Brain microvascular endothelial cell (primary cell): Measurements from ENCODE around the gene EFNA4.

Experiments
- DNase-seq: peaks from one replicate; pipeline ENCODE4 v3.0.0-alpha.2; 2020
- H3K27ac ChIP-seq: fragments of 250-450 bp; sonication (Bioruptor Pico); 2 replicates; pipeline ENCODE4 v1.5.1; 2020; ENCODE audit warnings: mild to moderate bottlenecking, moderate library complexity
- H3K27me3 ChIP-seq: fragments of 250-450 bp; sonication (Bioruptor Pico); replicated peaks from 2 replicates; pipeline ENCODE4 v1.5.1; 2020; ENCODE audit warnings: mild to moderate bottlenecking
- H3K36me3 ChIP-seq: fragments of 250-450 bp; sonication (Bioruptor Pico); replicated peaks from 2 replicates; pipeline ENCODE4 v1.5.1; 2020; ENCODE audit warnings: mild to moderate bottlenecking
- H3K4me3 ChIP-seq: 2 replicates; pipeline ENCODE4 v1.5.1; 2011; ENCODE audit warnings: low read depth, mild to moderate bottlenecking, control low read depth, low read length, moderate library complexity
- in situ Hi-C: cut with HindIII; loops from 2 replicates; pipeline ENCODE4 v1.10.0; 2017; ENCODE audit warnings: low sequenced_read_pairs, low pct_ligation_motif_present
- TF ChIP-seq, protein P1 (sequence below): IDR thresholded peaks from 2 replicates; pipeline ENCODE4 v1.5.1; 2011; ENCODE audit warnings: low read depth, mild to moderate bottlenecking, moderate library complexity, low read length, control low read depth, inconsistent platforms; ENCODE audit errors: missing control alignments

The EFNA4 gene

DNA sequence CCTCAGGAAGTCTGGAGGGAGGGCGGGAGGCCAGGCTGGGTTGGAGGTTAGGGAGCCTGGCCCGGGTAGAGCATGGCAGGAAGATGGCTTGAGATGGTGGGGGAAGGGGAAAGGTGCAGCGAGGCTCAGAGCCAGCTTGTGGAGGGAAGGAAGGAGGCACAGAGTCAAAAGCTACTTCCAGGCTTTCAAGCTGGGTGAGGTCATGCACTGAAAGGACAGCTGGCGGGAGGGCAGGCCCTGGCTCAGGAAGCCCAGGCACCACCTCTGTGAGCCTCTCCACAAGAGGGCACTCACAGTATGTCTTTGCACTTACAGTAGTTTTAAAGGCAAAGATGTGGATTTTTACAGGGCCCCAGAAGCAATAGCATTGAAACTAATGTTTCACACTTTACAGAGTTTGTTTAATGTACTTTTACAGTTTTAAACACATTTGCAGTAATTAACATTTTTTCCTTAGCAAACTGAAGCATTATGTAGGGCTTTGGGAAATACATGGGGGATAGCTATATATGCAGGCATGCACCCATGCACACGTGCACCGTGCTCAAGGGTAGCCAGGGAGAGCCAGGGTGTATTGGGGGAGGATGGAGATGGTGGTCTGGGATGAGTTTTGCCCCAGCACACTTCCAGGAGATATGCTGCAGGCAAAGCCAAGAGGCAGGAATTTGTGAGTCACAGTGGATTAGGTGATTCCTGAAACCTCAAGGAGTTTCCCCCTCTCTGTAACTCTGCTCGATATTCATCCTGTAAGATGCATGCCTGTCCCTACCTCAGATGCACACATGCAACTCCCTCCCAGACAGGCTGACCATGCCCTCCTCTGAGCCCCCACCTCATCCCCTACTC, 18.5 kb upstream of the EFNA4 start:
- TF ChIP-seq, protein P1, sequence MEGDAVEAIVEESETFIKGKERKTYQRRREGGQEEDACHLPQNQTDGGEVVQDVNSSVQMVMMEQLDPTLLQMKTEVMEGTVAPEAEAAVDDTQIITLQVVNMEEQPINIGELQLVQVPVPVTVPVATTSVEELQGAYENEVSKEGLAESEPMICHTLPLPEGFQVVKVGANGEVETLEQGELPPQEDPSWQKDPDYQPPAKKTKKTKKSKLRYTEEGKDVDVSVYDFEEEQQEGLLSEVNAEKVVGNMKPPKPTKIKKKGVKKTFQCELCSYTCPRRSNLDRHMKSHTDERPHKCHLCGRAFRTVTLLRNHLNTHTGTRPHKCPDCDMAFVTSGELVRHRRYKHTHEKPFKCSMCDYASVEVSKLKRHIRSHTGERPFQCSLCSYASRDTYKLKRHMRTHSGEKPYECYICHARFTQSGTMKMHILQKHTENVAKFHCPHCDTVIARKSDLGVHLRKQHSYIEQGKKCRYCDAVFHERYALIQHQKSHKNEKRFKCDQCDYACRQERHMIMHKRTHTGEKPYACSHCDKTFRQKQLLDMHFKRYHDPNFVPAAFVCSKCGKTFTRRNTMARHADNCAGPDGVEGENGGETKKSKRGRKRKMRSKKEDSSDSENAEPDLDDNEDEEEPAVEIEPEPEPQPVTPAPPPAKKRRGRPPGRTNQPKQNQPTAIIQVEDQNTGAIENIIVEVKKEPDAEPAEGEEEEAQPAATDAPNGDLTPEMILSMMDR = peak; percentile 83
- no peaks in the 10 kb centered on the region for H3K36me3 ChIP-seq
- no peaks in the 10 kb centered on the region for H3K27me3 ChIP-seq
- DNase-seq = peak; percentile 72
- in situ Hi-C loops = no loop called here
- no peak overlapping the region for H3K4me3 ChIP-seq
- H3K27ac ChIP-seq = no peak overlapping the region

DNA sequence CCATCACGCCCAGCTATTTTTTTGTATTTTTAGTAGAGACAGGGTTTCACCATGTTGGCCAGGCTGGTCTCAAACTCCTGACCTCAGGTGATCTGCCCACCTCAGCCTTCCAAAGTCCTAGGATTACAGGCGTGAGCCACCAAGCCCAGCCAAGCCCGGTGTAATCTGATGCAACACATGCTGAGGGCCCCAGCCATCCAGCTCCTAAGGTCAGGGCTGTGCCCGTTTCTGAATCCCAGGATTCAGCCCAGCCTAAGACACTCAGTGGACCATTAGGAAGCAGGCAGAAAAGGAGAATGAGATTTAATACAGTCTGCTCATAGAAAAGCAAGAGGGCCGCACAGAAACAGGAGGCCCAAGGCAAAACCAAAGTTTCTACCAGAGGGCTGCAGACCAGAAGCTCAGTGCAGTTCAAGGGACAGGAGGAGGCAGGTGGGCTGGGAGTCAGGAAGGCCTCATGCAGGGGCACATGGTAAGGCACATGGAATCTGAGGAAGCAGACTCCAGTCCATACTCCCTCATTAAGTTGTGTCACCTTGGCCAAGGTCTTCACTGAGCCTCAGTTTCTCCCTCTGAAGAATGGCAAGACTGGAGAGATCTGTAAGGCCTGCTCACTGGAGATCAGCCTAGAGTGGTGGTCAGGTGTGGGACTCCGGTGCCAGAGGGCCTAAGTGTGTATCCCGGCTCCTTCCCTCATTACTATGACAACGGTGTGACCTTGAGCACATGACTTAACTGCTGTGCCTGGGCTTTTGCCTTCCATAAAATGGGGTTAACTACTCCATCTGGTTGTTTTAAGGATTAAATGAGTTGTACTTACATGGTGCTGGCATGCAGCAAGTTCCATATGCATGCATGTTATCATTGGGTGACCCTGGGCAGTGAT, 14.8 kb upstream of the EFNA4 start:
- TF ChIP-seq, protein P1 = no peak
- H3K4me3 ChIP-seq = no peak overlapping the region
- DNase-seq = no peak
- H3K27ac ChIP-seq = no peak overlapping the region
- no peaks in the 10 kb centered on the region for H3K27me3 ChIP-seq
- no peaks in the 10 kb centered on the region for H3K36me3 ChIP-seq
- in situ Hi-C loops = no loop called here

DNA sequence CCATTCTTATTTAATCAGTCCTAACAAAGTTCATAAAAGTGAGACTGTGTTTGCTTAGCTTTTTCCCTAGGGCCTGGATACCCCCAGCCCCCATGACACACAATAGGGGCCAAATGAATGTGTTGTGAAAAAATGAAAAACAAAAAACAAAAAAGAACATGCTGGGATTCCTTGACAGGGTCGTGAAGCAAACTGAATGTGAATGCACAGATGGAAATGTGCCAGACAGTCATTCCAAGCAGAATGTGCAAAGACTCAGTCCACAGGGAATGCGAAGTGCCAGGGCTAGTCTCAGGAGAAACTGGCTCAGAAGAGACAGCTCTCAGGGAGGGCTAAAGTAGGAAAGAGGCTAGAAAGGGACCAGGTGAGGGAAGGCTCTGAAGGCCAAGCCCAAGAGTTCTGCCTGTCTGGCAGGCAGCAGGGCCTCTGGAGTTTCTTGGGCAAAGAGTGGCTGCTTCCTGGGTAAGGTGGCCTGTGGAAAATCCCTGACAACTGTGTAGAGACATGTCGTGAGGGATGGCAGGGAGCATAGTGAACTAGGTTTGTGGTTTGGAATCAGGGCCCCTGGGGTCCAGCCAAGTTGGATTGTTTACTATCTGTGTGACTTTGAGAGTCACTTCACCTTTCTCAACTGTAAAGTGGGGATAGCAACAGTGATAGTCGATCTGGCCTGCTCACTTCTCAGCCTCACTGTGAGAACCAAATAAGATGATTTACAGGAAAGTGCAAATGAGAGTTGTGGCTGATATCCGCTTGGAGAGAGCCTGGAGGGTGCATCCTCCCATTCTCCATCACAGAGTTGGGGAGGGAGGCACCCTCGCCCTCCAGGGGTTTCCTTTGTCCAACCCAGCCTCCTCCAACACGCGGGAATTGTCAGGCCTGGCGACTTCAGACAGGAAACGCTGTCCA, 13.6 kb upstream of the EFNA4 start:
- DNase-seq = no peak
- no peaks in the 10 kb centered on the region for H3K36me3 ChIP-seq
- in situ Hi-C loops = no loop called here
- TF ChIP-seq, protein P1 = no peak
- H3K4me3 ChIP-seq = peak overlapping the region; percentile 67
- no peak overlapping the region for H3K27ac ChIP-seq
- no peaks in the 10 kb centered on the region for H3K27me3 ChIP-seq

DNA sequence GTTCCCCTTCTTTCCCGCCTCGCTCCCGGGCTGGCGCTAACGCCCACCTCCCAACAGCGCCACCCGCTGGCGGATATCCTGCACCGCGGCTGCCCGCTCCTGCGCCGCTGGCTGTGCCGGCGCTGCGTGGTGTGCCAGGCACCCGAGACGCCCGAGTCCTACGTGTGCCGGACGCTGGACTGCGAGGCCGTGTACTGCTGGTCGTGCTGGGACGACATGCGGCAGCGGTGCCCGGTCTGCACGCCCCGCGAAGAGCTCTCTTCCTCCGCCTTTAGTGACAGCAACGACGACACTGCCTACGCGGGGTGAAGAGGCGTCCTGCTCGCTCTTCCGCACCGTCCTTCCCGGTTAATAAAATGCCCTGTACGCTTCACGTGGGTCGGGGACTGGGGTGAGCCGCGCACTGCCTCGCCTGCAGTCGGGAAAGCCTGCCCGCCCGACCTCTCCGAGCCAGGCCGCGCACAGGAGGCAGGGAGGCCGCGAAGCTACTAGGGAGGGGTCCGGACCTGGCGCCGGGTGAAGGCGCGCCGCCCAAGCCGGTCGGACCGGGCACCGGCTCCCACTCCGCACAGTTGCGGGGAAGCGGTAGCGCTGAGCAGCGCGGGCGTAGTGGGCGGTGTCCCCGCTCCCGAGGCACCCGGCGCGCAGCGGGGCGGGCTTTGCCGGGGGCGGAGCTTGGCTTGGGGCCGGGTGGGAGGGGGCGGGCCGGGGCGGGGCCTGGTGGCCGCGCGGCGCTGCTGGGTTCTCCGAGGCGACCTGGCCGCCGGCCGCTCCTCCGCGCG, 12.8 kb upstream of the EFNA4 start, which contains the start of gene ADAM15:
Gene ADAM15 (plus strand): TSS at position 757 of the 782 bp plus-strand sequence. CDS start 71 bp downstream, outside the sequence.
- H3K27me3 ChIP-seq = no peaks in the 10 kb centered on the region
- H3K36me3 ChIP-seq = peaks cover 3% of the 10 kb centered on the region
- peak within 1 kb of the TSS; percentile 45 for H3K27ac ChIP-seq
- peak; percentile 46 for DNase-seq
- TF ChIP-seq, protein P1 = peak; percentile 79
- H3K4me3 ChIP-seq = peak within 1 kb of the TSS; percentile 67
- in situ Hi-C loops = no loop called here

DNA sequence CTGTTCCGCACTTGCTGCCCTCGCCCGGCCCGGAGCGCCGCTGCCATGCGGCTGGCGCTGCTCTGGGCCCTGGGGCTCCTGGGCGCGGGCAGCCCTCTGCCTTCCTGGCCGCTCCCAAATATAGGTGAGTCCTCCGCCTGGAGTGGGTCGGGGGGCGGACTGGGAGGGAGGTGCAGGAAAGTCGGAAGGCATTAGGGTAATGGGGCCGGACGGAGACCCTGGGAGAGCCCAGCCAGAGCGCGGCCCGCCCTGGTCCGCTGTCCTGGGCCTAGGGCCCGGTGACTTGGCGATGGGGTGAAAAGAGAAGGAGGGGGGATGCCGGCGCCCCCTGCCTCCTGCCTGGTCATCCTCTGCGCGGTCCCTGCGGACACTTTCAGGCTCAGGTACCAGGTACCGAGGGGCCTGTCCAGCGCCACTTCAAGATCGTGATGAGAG, 12.2 kb upstream of the EFNA4 start:
- Histone ChIP-seq H3K27me3 (no peaks in the 10 kb centered on the region), H3K4me3 (peak overlapping the region; percentile 67), H3K27ac (peak overlapping the region; percentile 39), H3K36me3 (peaks cover 9% of the 10 kb centered on the region)
- no peak for DNase-seq
- in situ Hi-C loops = no loop called here
- TF ChIP-seq, protein P1 = no peak
